NCI-H187 treated with DMSO at 0.1 percent for 48 hours (cell line): Measurements from ENCODE around the gene RNH1.

Experiments
- DNase-seq: peaks from one replicate; lab custom pipeline; 2025; lab: John Stamatoyannopoulos, UW

RNH1 gene

GRCh38 chr11:499201-500076 lies 7.6 kb downstream of the RNH1 start:
- DNase-seq: no peak

DNA sequence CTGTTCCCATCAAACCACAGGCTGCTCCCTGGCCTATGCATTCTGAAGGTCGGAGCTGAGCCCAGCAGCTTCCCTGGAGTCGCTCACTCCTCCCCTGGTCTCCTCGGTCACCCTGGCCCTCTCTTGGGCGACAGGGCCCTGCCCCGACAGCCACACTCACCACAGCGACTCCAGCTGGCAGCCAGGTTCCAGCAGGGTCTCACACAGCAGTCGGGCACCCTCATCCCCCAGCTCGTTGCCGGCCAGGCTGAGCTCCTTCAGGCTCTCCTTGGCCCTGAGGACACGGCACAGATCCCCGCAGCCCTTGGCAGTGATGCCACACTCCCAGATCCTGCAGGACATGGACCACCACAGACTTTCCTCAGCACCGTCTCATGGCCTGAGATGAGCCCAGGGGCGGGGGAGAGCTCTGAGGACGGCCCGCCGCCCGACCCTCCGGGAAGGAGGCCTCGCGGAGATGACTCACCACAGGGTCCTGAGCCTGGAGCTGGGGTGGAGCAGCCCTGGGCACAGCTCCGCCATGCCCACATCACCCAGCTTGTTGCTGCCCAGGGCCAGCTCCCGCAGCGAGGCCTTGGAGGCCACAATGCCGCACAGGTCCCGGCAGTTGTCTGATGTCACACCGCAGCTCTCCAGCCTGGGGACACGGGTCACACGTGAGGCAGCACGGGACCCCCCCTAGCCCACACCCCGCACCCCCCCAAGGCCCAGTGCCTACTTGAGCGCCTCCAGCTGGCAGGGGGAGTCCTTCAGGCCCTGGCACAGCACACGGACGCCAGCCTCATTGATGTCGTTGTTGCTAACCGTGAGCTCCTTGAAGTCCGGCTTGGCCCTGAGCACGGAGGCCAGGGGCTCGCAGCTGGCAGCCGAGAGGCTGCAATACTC lies 8.5 kb downstream of the RNH1 start:
- no peak for DNase-seq

DNA sequence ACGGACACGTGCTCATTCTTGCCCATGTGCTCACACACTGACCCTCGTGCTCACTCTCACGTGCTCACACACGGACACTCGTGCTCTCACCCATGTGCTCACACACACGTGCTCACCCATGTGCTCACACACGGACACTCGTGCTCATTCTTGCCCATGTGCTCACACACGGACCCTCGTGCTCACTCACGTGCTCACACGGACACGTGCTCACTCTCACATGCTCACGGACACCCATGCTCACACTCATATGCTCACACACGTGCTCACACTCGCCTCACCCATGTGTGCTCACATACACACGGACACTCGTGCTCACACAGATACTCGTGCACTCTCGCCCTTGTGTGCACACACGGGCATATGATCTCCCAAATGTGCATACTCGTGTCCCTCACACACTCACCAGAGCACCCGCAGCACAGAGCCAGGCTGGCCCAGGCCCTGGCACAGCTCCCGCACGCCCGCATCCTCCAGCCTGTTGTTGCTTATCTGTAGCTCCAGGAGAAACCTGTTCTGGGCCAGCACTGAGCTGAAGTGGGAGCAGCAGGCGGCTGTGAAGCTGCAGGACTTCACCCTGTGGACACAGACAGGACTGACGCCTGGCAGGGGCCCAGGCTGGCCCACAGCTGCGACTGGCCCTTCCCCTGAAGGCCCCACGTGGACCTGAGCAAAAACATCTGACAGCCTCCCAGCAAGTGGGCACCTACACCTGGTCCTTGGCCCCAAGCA lies 9.3 kb downstream of the RNH1 start:
- DNase-seq: no peak

DNA sequence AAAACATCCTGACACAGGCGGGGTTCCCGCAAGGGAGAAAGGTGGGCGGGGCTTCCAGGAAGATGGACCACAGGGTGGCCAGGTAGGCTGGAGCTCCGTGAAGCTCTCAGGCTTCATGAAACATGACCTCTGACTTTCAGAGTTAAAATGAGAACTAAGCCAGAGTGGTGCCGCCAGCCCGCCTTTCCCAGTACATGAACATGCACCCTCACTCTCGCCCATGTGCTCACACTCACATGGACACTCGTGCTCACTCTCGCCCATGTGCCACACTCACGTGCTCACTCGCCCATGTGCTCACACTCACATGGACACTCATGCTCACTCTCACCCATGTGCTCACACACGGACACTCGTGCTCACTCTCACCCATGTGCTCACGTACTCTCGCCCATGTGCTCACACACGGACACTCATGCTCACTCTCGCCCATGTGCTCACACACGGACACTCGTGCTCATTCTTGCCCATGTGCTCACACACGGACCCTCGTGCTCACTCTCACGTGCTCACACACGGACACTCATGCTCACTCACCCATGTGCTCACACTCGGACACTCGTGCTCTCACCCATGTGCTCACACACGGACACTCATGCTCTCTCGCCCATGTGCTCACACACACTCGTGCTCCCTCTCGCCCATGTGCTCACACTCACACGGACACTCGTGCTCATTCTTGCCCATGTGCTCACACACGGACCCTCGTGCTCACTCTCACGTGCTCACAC lies 10.0 kb downstream of the RNH1 start:
- no peak for DNase-seq

DNA sequence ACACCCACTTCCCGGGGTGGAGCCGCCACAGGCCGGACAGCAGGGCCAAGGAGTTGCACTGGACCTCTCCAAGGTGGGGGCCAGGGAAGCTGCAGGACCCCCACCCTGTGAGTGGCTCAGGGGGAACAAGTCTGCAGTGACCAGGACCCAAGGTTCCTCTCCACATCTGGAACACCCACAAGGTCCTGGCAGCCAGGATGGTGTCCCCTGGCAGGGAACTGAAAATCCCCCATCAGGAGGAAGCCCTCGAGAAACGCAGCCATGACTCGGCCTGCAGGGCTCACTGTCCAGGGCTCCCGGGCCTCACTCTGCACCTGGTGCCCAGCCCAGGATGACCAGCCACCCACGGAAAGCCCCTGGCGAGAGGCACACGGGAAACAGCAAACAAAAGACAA lies 11.5 kb downstream of the RNH1 start:
- no peak for DNase-seq

DNA sequence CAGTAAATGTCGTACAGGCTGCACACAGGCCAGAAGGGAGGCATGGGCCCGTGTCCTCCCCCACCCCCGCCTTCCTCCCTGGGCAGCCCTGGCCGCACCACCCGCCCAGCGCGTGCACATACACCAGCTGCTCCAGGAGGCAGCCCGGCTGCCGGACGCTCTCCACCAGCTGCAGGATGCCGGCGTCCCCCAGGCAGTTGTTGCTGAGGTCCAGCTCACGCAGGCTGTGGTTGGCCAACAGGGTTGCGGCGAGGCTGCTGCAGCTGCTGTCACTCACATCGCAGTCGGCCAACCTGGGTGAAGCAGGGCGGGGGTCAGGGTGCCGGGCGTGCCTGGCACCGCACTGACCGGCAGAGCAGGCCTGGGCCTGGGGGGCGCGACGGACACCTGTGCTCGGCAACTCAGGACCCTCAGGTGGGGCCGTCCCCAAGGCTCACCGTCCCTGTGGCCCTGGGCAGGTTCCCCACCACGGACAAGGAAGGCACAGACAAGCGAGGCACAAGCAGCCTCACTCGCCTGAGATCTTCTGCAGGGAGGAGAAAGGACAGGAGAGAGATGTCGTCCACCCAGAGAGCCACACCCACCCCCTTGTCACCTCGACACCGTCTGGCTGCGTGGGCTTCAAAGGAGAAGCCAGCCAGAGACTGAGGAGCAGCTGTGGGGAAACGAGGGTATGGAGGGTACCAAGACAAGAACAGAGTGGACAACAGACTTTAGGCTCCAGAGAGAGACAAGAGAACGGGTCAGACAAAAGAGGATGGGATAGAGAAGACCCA lies 12.1 kb downstream of the RNH1 start:
- no peak for DNase-seq

DNA sequence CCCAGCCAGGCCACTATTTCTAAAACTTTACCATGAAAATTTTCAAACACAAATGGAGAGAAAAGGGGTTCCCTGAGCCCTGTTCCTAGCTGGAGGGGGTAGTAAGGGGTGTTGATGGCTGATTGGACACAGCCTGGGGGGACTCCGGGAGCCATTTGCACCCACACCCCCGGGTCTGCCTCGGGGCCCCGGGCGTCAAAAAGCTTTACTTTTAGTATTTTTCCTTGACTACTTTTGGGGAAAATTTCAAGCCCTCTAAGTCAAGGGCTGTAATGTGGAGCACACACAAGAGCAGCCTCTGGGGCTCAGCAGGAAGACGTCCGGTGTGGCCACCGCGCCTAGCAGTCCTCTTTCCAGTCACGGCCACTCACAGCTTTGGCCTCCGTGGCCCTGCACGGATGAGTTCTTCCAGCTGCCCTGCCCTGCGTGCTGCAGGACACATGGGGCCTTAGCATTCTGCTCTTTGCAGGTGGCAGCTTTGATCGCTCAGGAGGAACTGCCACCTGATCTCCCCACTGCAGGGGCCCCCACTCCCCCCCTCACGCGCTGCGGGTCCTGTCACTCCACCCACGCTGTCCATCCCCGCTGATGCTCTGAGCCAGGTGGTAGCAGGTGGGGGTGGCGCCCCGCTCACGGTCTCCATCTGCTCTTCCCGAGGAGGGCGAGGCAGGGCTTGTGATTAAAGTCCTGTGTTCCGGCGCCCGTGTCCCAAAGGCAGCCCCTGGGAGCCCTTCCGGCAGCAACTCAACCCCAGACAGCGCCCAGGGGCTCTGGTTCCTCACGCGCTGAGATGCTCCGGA lies 14.4 kb downstream of the RNH1 start:
- no peak for DNase-seq

DNA sequence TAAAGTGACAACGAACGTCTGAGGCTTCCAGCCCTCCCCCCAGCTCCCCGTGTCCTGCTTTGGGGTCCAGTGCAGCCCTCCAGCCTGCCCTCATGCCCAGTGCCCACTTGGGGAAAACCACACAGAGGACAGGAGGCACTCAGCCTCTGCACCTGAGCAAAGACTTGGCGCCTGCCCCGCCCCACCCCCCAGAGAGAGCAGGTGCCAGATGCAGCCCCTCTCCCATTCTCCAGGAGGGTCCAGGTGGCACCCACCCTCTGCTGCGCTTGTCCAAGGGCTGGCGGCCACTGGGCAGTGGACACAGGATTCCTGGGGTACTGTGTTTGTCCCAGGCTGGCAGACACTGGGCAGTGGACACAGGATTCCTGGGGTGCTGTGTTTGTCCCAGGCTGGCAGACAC lies 15.7 kb downstream of the RNH1 start:
- DNase-seq: no peak

DNA sequence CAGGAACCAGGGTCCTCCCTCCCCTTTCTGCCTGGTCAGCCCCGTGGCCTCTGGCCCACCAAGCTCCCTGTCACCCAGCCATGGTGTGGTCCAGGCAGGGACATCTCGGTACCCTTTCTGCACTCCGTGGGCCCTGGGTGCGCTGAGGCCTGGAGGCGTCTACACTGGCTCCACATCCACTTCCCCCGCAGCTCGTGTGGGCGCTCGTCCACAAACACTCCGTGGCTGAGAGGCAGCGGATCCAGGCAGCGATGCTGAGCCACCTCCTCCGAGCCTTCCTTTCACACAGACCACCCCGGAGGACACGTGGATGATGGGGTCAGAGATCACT lies 16.1 kb downstream of the RNH1 start:
- DNase-seq: no peak

GRCh38 chr11:490186-490929 lies 16.7 kb downstream of the RNH1 start:
- DNase-seq: no peak

DNA sequence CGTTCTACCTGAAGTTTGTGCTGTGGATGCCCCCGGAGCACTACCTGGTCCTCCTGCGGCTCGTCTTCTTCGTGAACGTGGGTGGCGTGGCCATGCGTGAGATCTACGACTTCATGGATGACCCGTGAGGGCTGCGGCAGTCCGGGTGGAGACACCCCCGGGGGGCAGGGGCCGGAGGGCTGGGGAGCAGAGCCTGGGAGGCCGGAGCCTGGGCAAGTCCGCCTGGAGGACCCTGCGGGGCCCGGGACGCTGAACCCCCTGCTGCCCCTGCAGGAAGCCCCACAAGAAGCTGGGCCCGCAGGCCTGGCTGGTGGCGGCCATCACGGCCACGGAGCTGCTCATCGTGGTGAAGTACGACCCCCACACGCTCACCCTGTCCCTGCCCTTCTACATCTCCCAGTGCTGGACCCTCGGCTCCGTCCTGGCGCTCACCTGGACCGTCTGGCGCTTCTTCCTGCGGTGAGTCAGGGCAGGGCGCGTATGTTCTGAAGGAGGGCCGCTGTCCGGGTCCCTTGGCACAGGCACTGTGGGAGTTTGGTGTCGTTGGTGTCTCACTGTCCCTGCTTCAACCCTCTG lies 17.3 kb downstream of the RNH1 start:
- no peak for DNase-seq

- no peak for DNase-seq
These were observed 18.1 kb downstream of the RNH1 start for GRCh38 chr11:488992-489391.

DNA sequence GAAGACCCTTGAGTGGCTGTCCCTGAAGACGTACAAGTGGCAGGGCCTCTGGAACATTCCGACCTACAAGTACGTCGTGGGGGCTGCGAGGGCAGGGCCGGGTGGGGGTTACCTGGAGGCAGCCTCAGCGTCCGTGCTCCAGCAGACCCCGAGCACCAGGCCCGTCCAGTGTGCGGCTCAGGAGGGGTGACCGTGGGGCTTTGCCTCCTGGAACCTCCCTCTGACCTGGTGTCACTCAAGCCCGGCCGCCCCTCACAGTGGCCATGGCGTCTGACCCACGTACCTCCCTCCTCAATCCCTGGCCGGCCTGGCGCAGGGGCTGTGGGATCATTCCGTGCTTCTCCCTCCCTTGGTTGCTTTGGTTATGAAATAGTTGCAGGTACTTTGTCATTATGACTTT lies 18.5 kb downstream of the RNH1 start:
- no peak for DNase-seq

DNA sequence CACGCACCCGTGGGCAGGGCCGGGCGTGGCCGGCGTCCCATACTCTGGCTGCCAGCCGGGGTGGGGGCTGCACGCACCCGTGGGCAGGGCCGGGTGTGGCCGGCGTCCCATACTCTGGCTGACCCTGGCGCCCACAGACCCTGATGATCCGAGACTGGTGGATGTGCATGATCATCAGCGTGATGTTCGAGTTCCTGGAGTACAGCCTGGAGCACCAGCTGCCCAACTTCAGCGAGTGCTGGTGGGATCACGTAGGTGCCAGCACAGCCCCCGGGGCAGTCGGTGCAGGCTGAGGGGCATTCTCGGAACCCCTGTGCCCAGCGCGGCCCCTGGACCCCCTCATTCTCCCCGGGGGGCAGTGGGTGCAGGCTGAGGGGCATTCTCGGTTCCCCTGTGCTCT lies 19.0 kb downstream of the RNH1 start:
- DNase-seq: no peak

- DNase-seq: no peak
These were observed 19.4 kb downstream of the RNH1 start for GRCh38 chr11:487571-488021.

DNA sequence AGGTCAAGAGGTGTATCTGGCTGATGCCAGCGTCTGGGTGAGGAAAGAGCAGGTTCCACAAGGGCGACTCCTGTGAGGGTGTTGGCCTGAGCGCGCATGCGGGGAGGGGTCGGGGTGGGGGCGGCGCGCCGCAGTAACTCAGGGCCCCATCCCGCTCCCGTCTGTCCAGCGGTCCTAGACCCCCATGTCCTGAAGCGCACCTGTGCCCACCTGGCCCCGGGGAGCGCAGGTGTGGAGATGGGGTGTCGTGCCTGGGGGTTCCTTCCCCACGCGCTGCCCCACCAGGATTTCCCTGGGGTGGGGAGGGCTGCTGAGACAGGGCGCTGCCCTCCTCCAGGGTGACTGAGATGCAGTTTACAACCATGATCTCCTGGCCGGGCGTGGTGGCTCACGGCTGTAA lies 20.9 kb downstream of the RNH1 start:
- no peak for DNase-seq

GRCh38 chr11:484616-485015 lies 22.4 kb downstream of the RNH1 start:
- no peak for DNase-seq

GRCh38 chr11:479311-479710 lies 27.7 kb downstream of the RNH1 start:
- DNase-seq: no peak

GRCh38 chr11:477052-477715 lies 29.9 kb downstream of the RNH1 start:
- DNase-seq: no peak
